IPS DF 6.9 (cell line): ENCODE measurements around the gene CNTNAP2.

Experiments used
- DNase-seq: peaks from one replicate; pipeline ENCODE4 v3.0.0-alpha.2; 2013; ENCODE audit warnings: low read depth, low spot score
- H3K27ac ChIP-seq: one replicate; pipeline ENCODE4 v1.5.1; 2013; ENCODE audit warnings: low read length, control low read depth
- H3K27me3 ChIP-seq: 2 replicates; pipeline ENCODE4 v1.6.1; 2013; ENCODE audit warnings: mild to moderate bottlenecking, low read length; ENCODE audit not compliant: control insufficient read depth, insufficient read depth
- H3K36me3 ChIP-seq: 2 replicates; pipeline ENCODE4 v1.6.1; 2013; ENCODE audit warnings: low read length; ENCODE audit not compliant: control insufficient read depth, insufficient read depth
- H3K4me1 ChIP-seq: 2 replicates; pipeline ENCODE4 v1.6.1; 2013; ENCODE audit warnings: low read length; ENCODE audit not compliant: control insufficient read depth, insufficient read depth
- H3K4me3 ChIP-seq: 2 replicates; pipeline ENCODE4 v1.5.1; 2013; ENCODE audit warnings: mild to moderate bottlenecking, low read length
- H3K9me3 ChIP-seq: 2 replicates; pipeline ENCODE4 v1.6.1; 2013; ENCODE audit warnings: low read length, inconsistent platforms; ENCODE audit not compliant: control insufficient read depth, insufficient read depth
- WGBS: extraction: QIAGEN DNeasy Blood & Tissue Kit; methylation state at CpG from one replicate; pipeline ENCODE4 v1.1.7; 2013; ENCODE audit warnings: mixed read lengths, missing lambda C conversion rate; ENCODE audit not compliant: insufficient read length, insufficient coverage; 5-methylcytosine and 5-hydroxymethylcytosine counted together

CNTNAP2 gene

GRCh38 chr7:148204639-148205304 lies 2088.2 kb downstream of the CNTNAP2 start:
- no peak overlapping the region for H3K4me3 ChIP-seq
- no peaks in the 10 kb centered on the region for H3K36me3 ChIP-seq
- no peaks in the 10 kb centered on the region for H3K27me3 ChIP-seq
- H3K4me1 ChIP-seq = no peaks in the 10 kb centered on the region
- H3K9me3 ChIP-seq = no peaks in the 10 kb centered on the region
- H3K27ac ChIP-seq = no peak overlapping the region
- no CpG with 5 or more reads among the region's 9 CpGs for WGBS
- no peak for DNase-seq

GRCh38 chr7:148209643-148210190 lies 2093.1 kb downstream of the CNTNAP2 start:
- DNase-seq = no peak
- Histone ChIP-seq H3K9me3 (no peaks in the 10 kb centered on the region), H3K4me1 (no peaks in the 10 kb centered on the region), H3K27me3 (no peaks in the 10 kb centered on the region), H3K36me3 (no peaks in the 10 kb centered on the region), H3K4me3 (no peak overlapping the region), H3K27ac (no peak overlapping the region)
- no CpG with 5 or more reads among the region's 6 CpGs for WGBS

- Histone ChIP-seq H3K4me3 (no peak overlapping the region), H3K36me3 (no peaks in the 10 kb centered on the region), H3K4me1 (no peaks in the 10 kb centered on the region), H3K27me3 (no peaks in the 10 kb centered on the region), H3K27ac (no peak overlapping the region), H3K9me3 (no peaks in the 10 kb centered on the region)
- WGBS = no CpG with 5 or more reads among the region's 3 CpGs
- DNase-seq = no peak
Measured at GRCh38 chr7:148210804-148211325, 2094.3 kb downstream of the CNTNAP2 start.

GRCh38 chr7:148211740-148212151 lies 2095.1 kb downstream of the CNTNAP2 start:
- no peak overlapping the region for H3K4me3 ChIP-seq
- no peaks in the 10 kb centered on the region for H3K27me3 ChIP-seq
- no peak for DNase-seq
- H3K9me3 ChIP-seq = no peaks in the 10 kb centered on the region
- H3K27ac ChIP-seq = no peak overlapping the region
- no peaks in the 10 kb centered on the region for H3K4me1 ChIP-seq
- H3K36me3 ChIP-seq = no peaks in the 10 kb centered on the region

- Histone ChIP-seq H3K27me3 (no peaks in the 10 kb centered on the region), H3K4me1 (no peaks in the 10 kb centered on the region), H3K9me3 (no peaks in the 10 kb centered on the region), H3K4me3 (no peak overlapping the region), H3K36me3 (no peaks in the 10 kb centered on the region), H3K27ac (no peak overlapping the region)
- no CpG with 5 or more reads among the region's 3 CpGs for WGBS
- DNase-seq = no peak
Measured at GRCh38 chr7:148212731-148213130, 2096.1 kb downstream of the CNTNAP2 start.

- Histone ChIP-seq H3K27ac (no peak overlapping the region), H3K27me3 (no peaks in the 10 kb centered on the region), H3K4me1 (no peaks in the 10 kb centered on the region), H3K36me3 (no peaks in the 10 kb centered on the region), H3K4me3 (no peak overlapping the region), H3K9me3 (no peaks in the 10 kb centered on the region)
- WGBS = no CpG with 5 or more reads among the region's 4 CpGs
- no peak for DNase-seq
Measured at GRCh38 chr7:148214101-148214500, 2097.5 kb downstream of the CNTNAP2 start.

GRCh38 chr7:148218603-148219002 lies 2102.0 kb downstream of the CNTNAP2 start:
- no peaks in the 10 kb centered on the region for H3K27me3 ChIP-seq
- no peak for DNase-seq
- no peak overlapping the region for H3K4me3 ChIP-seq
- H3K9me3 ChIP-seq = no peaks in the 10 kb centered on the region
- H3K27ac ChIP-seq = no peak overlapping the region
- H3K36me3 ChIP-seq = no peaks in the 10 kb centered on the region
- H3K4me1 ChIP-seq = no peaks in the 10 kb centered on the region
- no CpG with 5 or more reads among the region's 4 CpGs for WGBS

- no CpG with 5 or more reads among the region's 5 CpGs for WGBS
- Histone ChIP-seq H3K27me3 (no peaks in the 10 kb centered on the region), H3K4me3 (no peak overlapping the region), H3K27ac (no peak overlapping the region), H3K4me1 (no peaks in the 10 kb centered on the region), H3K36me3 (no peaks in the 10 kb centered on the region), H3K9me3 (no peaks in the 10 kb centered on the region; the same call in 1 of the 2 replicates)
- DNase-seq = no peak
Measured at GRCh38 chr7:148222721-148223120, 2106.1 kb downstream of the CNTNAP2 start.

GRCh38 chr7:148223160-148223559 lies 2106.6 kb downstream of the CNTNAP2 start:
- Histone ChIP-seq H3K4me3 (no peak overlapping the region), H3K36me3 (no peaks in the 10 kb centered on the region), H3K4me1 (no peaks in the 10 kb centered on the region), H3K27me3 (no peaks in the 10 kb centered on the region), H3K27ac (no peak overlapping the region), H3K9me3 (no peaks in the 10 kb centered on the region; the same call in 1 of the 2 replicates)
- WGBS = no CpG with 5 or more reads among the region's 1 CpG
- DNase-seq = no peak

- no peaks in the 10 kb centered on the region; the same call in 1 of the 2 replicates for H3K9me3 ChIP-seq
- DNase-seq = no peak
- no peak overlapping the region for H3K4me3 ChIP-seq
Measured at GRCh38 chr7:148223738-148224137, 2107.1 kb downstream of the CNTNAP2 start.

GRCh38 chr7:148230296-148230695 lies 2113.7 kb downstream of the CNTNAP2 start:
- no CpG with 5 or more reads among the region's 3 CpGs for WGBS
- H3K27me3 ChIP-seq = no peaks in the 10 kb centered on the region
- no peak for DNase-seq

More at GRCh38 chr7:148223738-148224137, 2107.1 kb downstream of the CNTNAP2 start:
- Histone ChIP-seq H3K36me3 (no peaks in the 10 kb centered on the region), H3K27me3 (no peaks in the 10 kb centered on the region), H3K27ac (no peak overlapping the region), H3K4me1 (no peaks in the 10 kb centered on the region)
- no CpG with 5 or more reads among the region's 3 CpGs for WGBS

More at GRCh38 chr7:148230296-148230695, 2113.7 kb downstream of the CNTNAP2 start:
- Histone ChIP-seq H3K4me1 (no peaks in the 10 kb centered on the region), H3K36me3 (no peaks in the 10 kb centered on the region), H3K4me3 (no peak overlapping the region), H3K9me3 (no peaks in the 10 kb centered on the region), H3K27ac (no peak overlapping the region)
